ENCODE results near the gene ZNF469.

GRCh38 chr16:88401604-88402246 lies 19.0 kb downstream of the ZNF469 start:
- TF ChIP-seq CTCF (IDR thresholded peaks at IDR 0.05 in 4 of 5, conservative IDR thresholded peaks at IDR 0.05 in 1 of 5) (no peak), POLR2A (IDR thresholded peaks at IDR 0.05) (no peak)
